Subcutaneous adipose tissue (tissue), 4 donors: Measurements from ENCODE around the gene ZKSCAN1. TPM values are rescaled to one million over a fixed set of nuclear protein-coding genes. Genes with fewer than 3 reads are reported as not detected.

ENCODE experiments used
- total RNA-seq, 4 donors: library from RNA; depleted of rRNA; stranded (reverse); fragments of >200 nt; gene quantifications; one replicate each; pipeline ENCODE4 v1.1.0, GENCODE V29; 2016
- TF ChIP-seq, protein P1 (sequence below): fragments of 450-650 bp; IDR thresholded peaks from one replicate; pipeline ENCODE4 v1.5.1; 2016; ENCODE audit warnings: low read depth, mild to moderate bottlenecking, control low read depth, antibody characterized with exemption, moderate library complexity

The ZKSCAN1 gene
- total RNA-seq, 4 donors from 2014 or later, result 28.5 to 39.9 (median 33.8) TPM

- TF ChIP-seq, protein P1, sequence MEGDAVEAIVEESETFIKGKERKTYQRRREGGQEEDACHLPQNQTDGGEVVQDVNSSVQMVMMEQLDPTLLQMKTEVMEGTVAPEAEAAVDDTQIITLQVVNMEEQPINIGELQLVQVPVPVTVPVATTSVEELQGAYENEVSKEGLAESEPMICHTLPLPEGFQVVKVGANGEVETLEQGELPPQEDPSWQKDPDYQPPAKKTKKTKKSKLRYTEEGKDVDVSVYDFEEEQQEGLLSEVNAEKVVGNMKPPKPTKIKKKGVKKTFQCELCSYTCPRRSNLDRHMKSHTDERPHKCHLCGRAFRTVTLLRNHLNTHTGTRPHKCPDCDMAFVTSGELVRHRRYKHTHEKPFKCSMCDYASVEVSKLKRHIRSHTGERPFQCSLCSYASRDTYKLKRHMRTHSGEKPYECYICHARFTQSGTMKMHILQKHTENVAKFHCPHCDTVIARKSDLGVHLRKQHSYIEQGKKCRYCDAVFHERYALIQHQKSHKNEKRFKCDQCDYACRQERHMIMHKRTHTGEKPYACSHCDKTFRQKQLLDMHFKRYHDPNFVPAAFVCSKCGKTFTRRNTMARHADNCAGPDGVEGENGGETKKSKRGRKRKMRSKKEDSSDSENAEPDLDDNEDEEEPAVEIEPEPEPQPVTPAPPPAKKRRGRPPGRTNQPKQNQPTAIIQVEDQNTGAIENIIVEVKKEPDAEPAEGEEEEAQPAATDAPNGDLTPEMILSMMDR, result no peak
Observed at GRCh38 chr7:100061518-100062193, 46.3 kb downstream of the ZKSCAN1 start.

DNA sequence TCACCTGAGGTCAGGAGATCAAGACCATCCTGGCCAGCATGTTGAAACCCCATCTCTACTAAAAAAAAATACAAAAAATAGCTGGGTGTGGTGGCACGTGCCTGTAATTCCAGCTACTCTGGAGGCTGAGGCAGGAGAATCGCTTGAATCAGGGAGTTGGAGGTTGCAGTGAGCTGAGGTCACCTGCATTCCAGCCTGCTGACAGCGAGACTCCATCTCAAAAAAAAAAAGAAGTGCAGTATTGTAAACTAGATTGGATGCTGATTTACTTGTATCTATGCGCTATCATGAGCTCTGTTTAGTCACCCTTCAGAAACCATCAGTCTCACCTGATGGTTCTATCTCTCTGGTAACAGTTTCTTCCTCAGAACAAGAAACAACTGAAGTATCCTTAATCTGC, 48.0 kb downstream of the ZKSCAN1 start:
- TF ChIP-seq, protein P1, result no peak

DNA sequence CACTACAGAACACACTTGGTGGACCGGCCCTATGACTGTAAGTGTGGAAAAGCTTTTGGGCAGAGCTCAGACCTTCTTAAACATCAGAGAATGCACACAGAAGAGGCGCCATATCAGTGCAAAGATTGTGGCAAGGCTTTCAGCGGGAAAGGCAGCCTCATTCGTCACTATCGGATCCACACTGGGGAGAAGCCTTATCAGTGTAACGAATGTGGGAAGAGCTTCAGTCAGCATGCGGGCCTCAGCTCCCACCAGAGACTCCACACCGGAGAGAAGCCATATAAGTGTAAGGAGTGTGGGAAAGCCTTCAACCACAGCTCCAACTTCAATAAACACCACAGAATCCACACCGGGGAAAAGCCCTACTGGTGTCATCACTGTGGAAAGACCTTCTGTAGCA, 48.8 kb downstream of the ZKSCAN1 start:
- TF ChIP-seq, protein P1, result no peak

GRCh38 chr7:100065452-100066186, 50.2 kb downstream of the ZKSCAN1 start:
- TF ChIP-seq, protein P1, result no peak

DNA sequence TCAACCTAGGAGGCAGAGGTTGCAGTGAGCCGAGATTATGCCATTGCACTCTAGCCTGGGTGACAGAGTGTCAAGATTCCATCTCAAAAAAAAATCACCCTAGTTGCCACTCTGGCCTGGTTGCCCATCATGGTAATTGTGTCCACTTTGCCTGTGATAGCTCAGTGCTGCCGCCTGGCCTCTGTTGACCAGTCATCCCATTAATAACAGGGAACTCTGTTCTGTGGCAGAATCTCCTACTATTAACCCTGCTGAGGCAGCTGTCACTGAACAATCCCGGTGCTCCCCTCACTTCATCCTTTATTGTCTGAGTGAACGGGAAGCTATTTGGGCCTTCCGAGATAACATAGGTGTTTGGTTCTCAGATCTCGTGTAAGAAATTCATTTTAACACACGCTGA, 51.6 kb downstream of the ZKSCAN1 start:
- TF ChIP-seq, protein P1, result no peak

GRCh38 chr7:100069991-100070390, 54.6 kb downstream of the ZKSCAN1 start:
- TF ChIP-seq, protein P1, result no peak

- TF ChIP-seq, protein P1, result no peak
Observed at GRCh38 chr7:100071018-100071723, 55.8 kb downstream of the ZKSCAN1 start.
